GM12874 (cell line): ENCODE results near the gene SEC14L2.

Experiments used
- TF ChIP-seq, protein P1 (sequence below): IDR thresholded peaks from 2 replicates; pipeline ENCODE4 v1.5.1; 2011; ENCODE audit warnings: low read depth, mild to moderate bottlenecking, control low read depth, low read length, moderate library complexity; ENCODE audit not compliant: insufficient read depth

Gene SEC14L2

DNA sequence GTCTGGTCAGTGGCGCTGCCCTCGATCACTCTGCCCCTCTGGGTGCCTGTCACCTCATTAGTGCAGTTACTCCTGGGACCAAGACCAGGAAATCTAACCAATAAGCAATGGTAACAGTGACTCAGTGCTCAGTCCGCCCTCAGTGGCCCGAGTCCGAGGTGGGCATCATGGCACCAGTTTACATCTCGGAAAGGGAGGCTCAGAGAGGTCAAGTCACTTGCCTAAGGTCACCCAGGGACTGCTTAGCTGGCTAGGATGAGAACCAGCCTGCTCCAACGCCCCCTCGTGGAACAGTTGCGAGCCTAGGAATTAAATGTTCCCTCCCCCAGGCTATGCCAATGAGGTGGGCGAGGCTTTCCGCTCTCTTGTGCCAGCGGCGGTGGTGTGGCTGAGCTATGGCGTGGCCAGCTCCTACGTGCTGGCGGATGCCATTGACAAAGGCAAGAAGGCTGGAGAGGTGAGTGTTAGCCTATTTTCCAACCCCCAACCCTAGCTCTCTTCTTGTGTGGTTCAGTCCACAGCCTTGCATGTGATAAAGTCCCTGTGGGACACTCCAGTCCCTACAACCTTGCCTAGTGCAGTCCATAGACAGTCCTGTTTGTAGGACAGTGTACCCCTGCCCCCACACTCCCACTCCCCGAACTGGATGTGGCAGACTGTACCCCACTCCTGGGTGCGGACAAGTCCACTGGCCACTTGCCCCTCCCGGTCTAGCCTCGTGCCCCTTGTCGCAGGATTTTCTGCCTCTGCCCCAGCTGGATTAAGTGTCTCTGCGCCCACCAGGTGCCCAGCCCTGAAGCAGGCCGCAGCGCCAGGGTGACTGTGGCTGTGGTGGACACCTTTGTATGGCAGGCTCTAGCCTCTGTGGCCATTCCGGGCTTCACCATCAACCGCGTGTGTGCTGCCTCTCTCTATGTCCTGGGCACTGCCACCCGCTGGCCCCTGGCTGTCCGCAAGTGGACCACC, 29.9 kb downstream of the SEC14L2 start:
- TF ChIP-seq, protein P1, sequence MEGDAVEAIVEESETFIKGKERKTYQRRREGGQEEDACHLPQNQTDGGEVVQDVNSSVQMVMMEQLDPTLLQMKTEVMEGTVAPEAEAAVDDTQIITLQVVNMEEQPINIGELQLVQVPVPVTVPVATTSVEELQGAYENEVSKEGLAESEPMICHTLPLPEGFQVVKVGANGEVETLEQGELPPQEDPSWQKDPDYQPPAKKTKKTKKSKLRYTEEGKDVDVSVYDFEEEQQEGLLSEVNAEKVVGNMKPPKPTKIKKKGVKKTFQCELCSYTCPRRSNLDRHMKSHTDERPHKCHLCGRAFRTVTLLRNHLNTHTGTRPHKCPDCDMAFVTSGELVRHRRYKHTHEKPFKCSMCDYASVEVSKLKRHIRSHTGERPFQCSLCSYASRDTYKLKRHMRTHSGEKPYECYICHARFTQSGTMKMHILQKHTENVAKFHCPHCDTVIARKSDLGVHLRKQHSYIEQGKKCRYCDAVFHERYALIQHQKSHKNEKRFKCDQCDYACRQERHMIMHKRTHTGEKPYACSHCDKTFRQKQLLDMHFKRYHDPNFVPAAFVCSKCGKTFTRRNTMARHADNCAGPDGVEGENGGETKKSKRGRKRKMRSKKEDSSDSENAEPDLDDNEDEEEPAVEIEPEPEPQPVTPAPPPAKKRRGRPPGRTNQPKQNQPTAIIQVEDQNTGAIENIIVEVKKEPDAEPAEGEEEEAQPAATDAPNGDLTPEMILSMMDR = peak; percentile 73

DNA sequence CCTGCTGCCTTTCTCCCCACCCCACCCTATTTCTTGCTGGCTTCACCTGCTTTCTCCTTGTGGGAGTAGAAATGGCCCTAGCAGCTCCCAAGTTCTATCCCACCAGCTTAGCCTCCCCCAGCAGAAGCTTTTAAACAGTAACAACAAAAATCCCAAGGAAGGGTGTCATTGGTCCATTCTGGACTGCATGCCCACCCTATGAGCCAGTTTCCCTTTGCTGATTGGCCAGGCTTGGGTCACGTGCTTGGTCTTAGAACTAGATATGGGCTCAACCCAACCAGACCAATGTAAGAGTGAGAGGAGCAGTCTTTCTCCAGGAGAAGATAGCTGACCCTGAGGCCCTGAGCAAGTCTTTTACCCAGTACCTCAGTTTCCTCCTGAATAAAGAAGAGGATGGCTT, 31.1 kb downstream of the SEC14L2 start:
- TF ChIP-seq, protein P1 = no peak

DNA sequence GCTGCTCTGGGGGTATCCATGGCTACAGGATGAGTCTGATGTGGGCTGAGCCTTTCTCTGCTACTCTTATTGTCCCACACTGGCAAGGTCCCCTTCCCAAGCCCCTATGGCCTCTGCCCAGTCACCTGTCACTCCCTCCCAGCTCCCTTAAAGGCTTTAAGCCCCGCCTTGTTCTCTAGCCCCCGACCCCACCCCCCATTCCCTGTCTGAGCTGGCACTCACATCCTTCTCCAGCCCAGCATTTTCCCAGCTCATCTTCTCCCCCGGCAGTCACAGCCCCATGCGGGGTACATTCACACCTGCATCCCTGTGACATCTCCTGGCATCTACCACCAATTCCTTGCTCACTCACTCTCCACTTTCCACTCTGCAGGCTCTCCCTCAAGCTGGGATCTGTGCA, 33.1 kb downstream of the SEC14L2 start:
- TF ChIP-seq, protein P1 = no peak

DNA sequence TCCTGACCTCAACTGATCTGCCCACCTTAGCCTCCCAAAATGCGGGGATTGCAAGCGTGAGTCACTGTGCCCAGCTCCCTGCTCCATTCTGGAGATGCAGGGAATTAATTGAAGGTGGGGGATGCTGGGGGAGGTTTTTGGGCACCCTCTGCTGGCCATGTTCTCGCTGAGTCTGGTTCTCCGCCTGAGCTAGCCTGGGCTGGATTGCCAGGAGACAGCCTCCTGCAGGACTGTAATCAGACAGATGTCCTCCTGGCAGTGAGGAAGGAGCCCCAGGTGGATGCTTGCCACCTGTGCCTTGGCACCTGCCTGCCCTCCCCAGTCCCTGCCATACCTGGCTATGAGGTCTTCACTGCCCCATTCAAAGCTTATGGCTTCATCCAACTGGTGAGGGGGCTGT, 34.1 kb downstream of the SEC14L2 start:
- TF ChIP-seq, protein P1 = no peak

DNA sequence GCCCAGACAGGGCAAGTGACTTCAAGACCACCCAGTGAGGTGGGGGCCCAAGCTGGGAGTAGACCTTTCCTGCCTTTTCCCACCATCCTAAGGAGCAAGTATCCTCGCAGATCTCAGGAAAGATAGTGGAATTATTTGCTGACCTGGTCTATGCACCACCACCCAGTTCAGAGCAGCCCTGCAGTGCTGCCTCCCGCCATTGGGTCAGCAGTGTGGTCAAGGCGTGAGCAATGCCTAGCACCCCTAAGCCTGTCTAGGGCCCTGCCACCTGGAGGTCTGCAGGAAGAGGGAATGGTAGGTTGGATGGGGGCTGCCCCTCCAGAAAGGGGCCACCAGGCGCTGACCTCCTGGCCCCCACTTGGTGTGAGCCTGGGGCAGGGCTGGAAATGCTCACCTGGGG, 35.3 kb downstream of the SEC14L2 start:
- TF ChIP-seq, protein P1 = no peak

DNA sequence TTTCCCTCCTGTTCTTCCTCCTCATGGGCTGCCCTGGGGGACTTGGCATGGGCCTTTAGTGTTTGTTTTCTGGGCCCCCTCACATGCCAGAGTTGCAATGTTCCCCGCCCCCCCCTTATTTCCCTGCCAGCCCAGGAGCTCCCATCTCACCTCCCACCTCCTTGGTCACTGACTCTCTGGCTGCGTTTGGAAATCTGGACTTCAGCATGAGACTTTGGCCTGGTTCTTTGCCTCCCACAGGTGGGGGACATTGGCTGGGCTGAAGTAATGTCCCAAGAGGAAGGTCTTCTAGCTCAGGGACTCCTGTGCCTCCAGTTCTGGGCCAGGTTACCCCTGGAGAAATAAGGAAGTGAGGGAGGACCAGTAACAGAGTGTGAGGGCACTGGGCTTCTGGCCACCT, 35.7 kb downstream of the SEC14L2 start:
- TF ChIP-seq, protein P1 = no peak

DNA sequence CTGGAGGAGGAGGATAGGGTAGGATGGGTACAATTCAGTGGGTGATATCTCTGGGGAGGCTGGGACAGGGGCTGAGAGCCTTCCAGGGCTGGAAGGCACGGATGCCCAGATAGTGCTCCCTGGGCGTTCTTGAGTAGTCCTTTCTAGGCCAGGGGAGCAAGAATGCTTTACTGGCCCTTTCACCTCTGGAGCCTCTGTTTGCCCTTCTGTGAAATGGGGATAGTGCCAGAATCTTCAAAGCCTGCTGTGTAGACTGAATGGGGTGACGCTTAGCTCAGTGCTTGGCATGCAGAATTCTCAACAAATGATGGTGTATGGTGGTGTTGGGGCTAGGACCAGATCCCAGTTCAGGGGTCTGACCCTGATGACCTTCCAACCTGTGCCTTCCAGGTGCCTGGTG, 36.4 kb downstream of the SEC14L2 start:
- TF ChIP-seq, protein P1 = no peak
